D341Med (cell line): ENCODE measurements around the gene ZNF853.
"Not testable (repeated sequence)": the region's sequence is repeated elsewhere in the genome, so short reads cannot be mapped to it uniquely, and the experiment has no call there.

Source experiments
- DNase-seq: peaks from one replicate; pipeline ENCODE4 v3.0.0; 2012; ENCODE audit warnings: low spot score

The ZNF853 gene

GRCh38 chr7:6652446-6653011 lies 37.1 kb downstream of the ZNF853 start:
- DNase-seq, result peak; percentile 40

DNA sequence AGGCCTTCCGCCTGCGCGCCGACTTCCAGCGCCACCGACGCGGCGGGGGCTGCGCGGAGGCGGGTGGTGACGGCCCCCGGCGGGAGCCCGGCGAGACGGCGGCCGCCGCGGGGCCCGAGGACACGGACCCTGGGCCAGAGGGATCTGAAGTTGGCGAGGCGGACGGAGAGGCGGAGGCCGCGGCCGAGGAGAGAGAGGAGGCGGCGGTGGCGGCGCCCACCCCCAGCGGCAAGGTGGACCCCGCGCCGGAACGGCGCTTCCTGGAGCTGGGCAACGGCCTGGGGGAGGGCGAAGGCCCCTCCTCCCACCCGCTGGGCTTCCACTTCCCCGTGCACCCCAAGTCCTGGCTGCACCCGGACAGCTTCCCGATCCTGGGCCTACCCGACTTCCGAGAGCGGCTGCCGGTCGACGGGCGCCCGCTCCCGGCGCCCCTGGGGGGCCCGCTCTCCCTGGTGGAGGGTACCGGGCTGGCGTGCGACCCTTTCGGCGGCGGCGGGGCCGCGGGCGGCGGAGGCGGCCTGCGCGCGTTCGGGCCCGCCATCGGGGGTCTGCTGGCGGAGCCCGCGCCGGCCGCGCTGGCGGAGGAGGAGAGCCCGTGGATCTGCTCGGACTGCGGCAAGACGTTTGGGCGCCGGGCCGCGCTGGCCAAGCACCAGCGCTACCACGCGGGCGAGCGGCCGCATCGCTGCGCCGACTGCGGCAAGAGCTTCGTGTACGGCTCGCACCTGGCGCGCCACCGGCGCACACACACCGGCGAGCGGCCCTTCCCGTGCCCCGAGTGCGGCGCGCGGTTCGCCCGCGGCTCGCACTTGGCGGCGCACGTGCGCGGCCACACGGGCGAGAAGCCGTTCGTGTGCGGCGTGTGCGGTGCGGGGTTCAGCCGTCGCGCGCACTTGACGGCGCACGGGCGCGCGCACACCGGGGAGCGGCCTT lies 37.9 kb downstream of the ZNF853 start:
- DNase-seq, result peak; percentile 41

GRCh38 chr7:6654113-6654841 lies 38.9 kb downstream of the ZNF853 start:
- DNase-seq, result peak; percentile 37

- peak; percentile 22 for DNase-seq
These were observed 39.6 kb downstream of the ZNF853 start for GRCh38 chr7:6654842-6655610.

DNA sequence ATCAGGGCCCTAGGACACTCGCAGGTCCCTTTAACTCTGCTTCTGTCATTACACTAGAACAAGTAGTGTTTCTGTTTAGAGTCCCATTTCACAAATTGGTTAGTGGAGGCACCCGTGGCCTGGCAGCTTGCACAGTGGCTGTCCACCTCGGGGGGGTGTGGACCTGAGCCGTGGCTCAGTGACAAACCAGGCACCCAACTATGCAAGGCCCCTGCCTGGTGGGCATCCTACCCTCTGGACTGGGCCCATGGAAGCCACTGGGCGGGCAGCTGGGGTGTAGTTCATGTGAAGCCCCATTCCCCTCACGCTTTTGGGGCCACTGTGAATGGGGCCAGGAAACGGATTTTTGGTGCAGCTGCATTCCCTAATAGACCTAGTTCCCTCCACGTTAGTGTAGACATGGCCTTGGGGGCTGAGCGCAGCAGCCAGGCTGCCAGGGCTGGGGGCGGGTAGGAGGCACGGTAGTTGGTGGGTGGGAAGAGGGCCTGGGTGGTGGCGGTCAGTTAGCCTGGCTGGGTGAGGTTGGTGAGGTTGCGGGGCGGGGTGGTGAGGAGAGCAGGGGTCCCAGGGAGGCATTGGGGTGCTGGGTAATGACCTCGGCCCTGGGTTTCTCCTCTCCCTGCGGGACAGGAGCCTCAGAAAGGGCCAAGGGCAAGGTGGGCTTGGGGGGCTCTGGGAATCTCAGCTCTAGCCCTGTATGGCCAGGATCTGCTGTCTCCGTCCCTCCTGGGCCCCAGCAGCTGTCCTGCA lies 40.4 kb downstream of the ZNF853 start:
- peak; percentile 27 for DNase-seq

- no peak for DNase-seq
These were observed 41.0 kb downstream of the ZNF853 start for GRCh38 chr7:6656413-6656812.

- DNase-seq, result peak; percentile 29
These were observed 43.4 kb downstream of the ZNF853 start for GRCh38 chr7:6658618-6659345.

GRCh38 chr7:6670851-6671250 lies 55.4 kb downstream of the ZNF853 start:
- DNase-seq, result not testable (repeated sequence)
